K562 (cell line): Measurements from ENCODE around the gene AP3B2. TPM values are rescaled to one million over a fixed set of nuclear protein-coding genes. Genes with fewer than 3 reads are reported as not detected.

Source experiments
- ARID1B ChIP-seq: fragments of 450-650 bp; IDR thresholded peaks from 2 replicates; pipeline ENCODE4 v1.6.1; 2016; ENCODE audit warnings: antibody characterized with exemption, mild to moderate bottlenecking, inconsistent platforms
- CBX1 ChIP-seq: sonication (generic); IDR thresholded peaks from 2 replicates; pipeline ENCODE4 v1.6.1; 2016; ENCODE audit warnings: antibody characterized with exemption, low read depth, mild to moderate bottlenecking
- CREB3L1 ChIP-seq: fragments of 450-650 bp; IDR thresholded peaks from 2 replicates; pipeline ENCODE4 v1.6.1; 2014; ENCODE audit warnings: low read depth, mild to moderate bottlenecking, moderate library complexity, borderline replicate concordance
- FOXK2 ChIP-seq, 2 experiments: fragments of 450-650 bp; IDR thresholded peaks in 1 of 2; conservative IDR thresholded peaks in 1 of 2; 2 replicates each; pipeline ENCODE4 v1.6.1; 2016; ENCODE audit warnings: low read depth in 2 of 2, mild to moderate bottlenecking in 1 of 2
- GATAD2A ChIP-seq: fragments of 450-650 bp; IDR thresholded peaks from 2 replicates; pipeline ENCODE4 v1.6.1; 2017
- HCFC1 ChIP-seq: IDR thresholded peaks from 2 replicates; pipeline ENCODE4 v1.6.1; 2012; ENCODE audit warnings: low read depth, low read length, improper control_type of control experiment
- IFI16 ChIP-seq: fragments of 250-450 bp; sonication (Bioruptor Pico); IDR thresholded peaks from 2 replicates; pipeline ENCODE4 v2.1.2; 2022; ENCODE audit warnings: mild to moderate bottlenecking, inconsistent platforms
- MAX ChIP-seq: sonication (generic); formaldehyde crosslinking; IDR thresholded peaks from 2 replicates; pipeline ENCODE4 v1.9.0; 2022; ENCODE audit warnings: mild to moderate bottlenecking, missing genetic modification reagents
- NR0B1 ChIP-seq: fragments of 450-650 bp; IDR thresholded peaks from one replicate; pipeline ENCODE4 v1.6.1; 2018; ENCODE audit warnings: mild to moderate bottlenecking, moderate library complexity; ENCODE audit not compliant: partially characterized antibody
- PHF8 ChIP-seq: fragments of 200-600 bp; sonication (generic); IDR thresholded peaks from 2 replicates; pipeline ENCODE4 v1.6.1; 2012; ENCODE audit warnings: mixed run types, mild to moderate bottlenecking, inconsistent platforms, low read length, moderate library complexity, borderline replicate concordance
- PKNOX1 ChIP-seq: fragments of 450-650 bp; IDR thresholded peaks from 2 replicates; pipeline ENCODE4 v1.6.1; 2016
- TCF3 ChIP-seq: sonication (generic); formaldehyde crosslinking; IDR thresholded peaks from 2 replicates; pipeline ENCODE4 v1.4.0; 2020; ENCODE audit warnings: mild to moderate bottlenecking, missing genetic modification reagents
- ZFX ChIP-seq: sonication (generic); formaldehyde crosslinking; IDR thresholded peaks from 2 replicates; pipeline ENCODE4 v1.8.0; 2022; ENCODE audit warnings: mild to moderate bottlenecking, missing genetic modification reagents, moderate library complexity
- polyA plus RNA-seq, 8 experiments: library from polyadenylated mRNA; depleted of rRNA in 4 of 8; stranded (reverse) in 5 of 8; unstranded in 3 of 8; fragments of >200 nt; fragmentation: Nextera tagmentation in 2 of 8; fragmentation: Illumina TruSeq in 1 of 8; extraction: Ambion mirVana in 2 of 8; extraction: Trizol in 1 of 8; gene quantifications; 2 replicates each; pipeline versions ENCODE4 v1.2.1 to v1.2.3, GENCODE V29; 2011 to 2014; ENCODE audit warnings: inconsistent platforms in 1 of 8, missing spikeins in 1 of 8
- total RNA-seq, 7 experiments: library from RNA; depleted of rRNA in 6 of 7; stranded (reverse); fragments of >200 nt in 6 of 7; fragmentation: Illumina TruSeq in 2 of 7; extraction: Trizol in 2 of 7; gene quantifications; 2 replicates each; pipeline versions ENCODE4 v1.2.1 to v1.2.3, GENCODE V29; 2011 to 2021; ENCODE audit warnings: low replicate concordance in 1 of 7
- TF ChIP-seq, protein P1 (sequence below): fragments of 250-450 bp; sonication (Bioruptor Pico); IDR thresholded peaks from 2 replicates; pipeline ENCODE4 v1.8.0; 2022; ENCODE audit warnings: inconsistent platforms
- TF ChIP-seq, protein P2 (sequence below): IDR thresholded peaks from 2 replicates; pipeline ENCODE4 v1.6.1; 2011; ENCODE audit warnings: borderline replicate concordance, low read depth, mild to moderate bottlenecking, moderate library complexity, low read length; ENCODE audit not compliant: insufficient read depth, poor library complexity, severe bottlenecking
- TF ChIP-seq, protein P3 (sequence below): IDR thresholded peaks from 2 replicates; pipeline ENCODE4 v1.6.1; 2014; ENCODE audit warnings: antibody characterized with exemption

Gene AP3B2
- total and polyA plus RNA-seq, 9 of the 15 experiments (the other 6 are each of a cell fraction or from before 2014, with no cell fraction given) = 0.03 to 0.15 (median 0.10) TPM; not detected in 2

DNA sequence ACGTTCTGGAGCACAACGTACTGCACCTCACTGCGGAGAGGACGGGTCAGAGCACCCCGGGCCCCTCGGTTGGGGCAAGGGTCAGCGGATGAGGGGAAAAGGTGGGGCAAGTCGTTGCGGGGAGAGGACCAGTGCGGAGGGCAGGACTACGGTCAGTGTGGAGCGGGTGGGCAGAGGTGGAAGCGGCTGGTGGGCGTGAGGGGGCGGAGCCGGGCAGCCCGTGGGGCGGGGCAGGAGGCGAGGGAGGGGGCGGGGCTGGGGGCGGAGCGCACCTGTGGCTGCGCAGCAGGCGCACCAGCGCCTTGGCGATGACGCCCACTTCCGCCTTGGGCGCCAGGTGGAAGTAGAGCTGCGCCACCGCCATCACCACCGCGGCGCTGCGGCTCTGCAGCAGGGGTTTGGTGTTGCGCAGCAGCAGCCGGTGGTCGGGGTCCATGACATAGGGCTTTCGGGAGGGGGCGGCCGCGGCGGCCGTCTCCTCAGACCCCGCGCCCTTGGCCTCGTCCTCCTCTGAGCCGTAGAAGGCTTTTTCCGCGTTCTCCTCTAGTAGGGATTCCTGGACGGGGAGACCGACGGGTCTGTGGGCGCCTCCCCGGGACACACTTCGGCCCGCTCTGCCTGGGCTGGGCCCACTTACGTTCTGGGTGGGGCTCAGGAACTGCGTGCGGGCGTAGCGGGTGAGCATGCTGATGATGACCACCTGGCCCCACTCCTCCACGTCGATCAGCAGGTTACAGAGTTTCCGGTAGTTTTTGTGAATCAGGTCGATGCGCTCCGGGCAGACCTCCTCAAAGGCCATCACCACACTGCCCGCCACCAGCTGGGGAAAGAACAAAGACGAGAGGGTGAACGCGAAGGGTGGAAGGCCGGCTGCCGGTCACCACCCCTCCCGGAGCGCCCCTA, 29.2 kb downstream of the AP3B2 start (continued):
- TF ChIP-seq, protein P1, sequence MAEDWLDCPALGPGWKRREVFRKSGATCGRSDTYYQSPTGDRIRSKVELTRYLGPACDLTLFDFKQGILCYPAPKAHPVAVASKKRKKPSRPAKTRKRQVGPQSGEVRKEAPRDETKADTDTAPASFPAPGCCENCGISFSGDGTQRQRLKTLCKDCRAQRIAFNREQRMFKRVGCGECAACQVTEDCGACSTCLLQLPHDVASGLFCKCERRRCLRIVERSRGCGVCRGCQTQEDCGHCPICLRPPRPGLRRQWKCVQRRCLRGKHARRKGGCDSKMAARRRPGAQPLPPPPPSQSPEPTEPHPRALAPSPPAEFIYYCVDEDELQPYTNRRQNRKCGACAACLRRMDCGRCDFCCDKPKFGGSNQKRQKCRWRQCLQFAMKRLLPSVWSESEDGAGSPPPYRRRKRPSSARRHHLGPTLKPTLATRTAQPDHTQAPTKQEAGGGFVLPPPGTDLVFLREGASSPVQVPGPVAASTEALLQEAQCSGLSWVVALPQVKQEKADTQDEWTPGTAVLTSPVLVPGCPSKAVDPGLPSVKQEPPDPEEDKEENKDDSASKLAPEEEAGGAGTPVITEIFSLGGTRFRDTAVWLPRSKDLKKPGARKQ = no peak
- peak; percentile 94 for TF ChIP-seq PHF8
- TF ChIP-seq TCF3 (CRISPR knock-in tag) = 0 out of 2 replicates have a peak, but pooled peaks have one; percentile 9
- peak; percentile 11; the same call in 1 of the 2 replicates for TF ChIP-seq CBX1
- no peak for TF ChIP-seq NR0B1
- peak; percentile 91 for TF ChIP-seq PKNOX1
- peak; percentile 61 for TF ChIP-seq MAX (CRISPR knock-in tag)
- TF ChIP-seq ARID1B = no peak
- no peak for TF ChIP-seq IFI16 (CRISPR knock-in tag)
- 0 out of 4 replicates have a peak, but pooled peaks of 1 of the 2 experiments have one; percentile 25 for TF ChIP-seq FOXK2 (conservative IDR thresholded peaks at IDR 0.05 in 1 of 2, IDR thresholded peaks at IDR 0.05 in 1 of 2; ENCODE audit: low read depth in 2 of 2)
- TF ChIP-seq, protein P2, sequence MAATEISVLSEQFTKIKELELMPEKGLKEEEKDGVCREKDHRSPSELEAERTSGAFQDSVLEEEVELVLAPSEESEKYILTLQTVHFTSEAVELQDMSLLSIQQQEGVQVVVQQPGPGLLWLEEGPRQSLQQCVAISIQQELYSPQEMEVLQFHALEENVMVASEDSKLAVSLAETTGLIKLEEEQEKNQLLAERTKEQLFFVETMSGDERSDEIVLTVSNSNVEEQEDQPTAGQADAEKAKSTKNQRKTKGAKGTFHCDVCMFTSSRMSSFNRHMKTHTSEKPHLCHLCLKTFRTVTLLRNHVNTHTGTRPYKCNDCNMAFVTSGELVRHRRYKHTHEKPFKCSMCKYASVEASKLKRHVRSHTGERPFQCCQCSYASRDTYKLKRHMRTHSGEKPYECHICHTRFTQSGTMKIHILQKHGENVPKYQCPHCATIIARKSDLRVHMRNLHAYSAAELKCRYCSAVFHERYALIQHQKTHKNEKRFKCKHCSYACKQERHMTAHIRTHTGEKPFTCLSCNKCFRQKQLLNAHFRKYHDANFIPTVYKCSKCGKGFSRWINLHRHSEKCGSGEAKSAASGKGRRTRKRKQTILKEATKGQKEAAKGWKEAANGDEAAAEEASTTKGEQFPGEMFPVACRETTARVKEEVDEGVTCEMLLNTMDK = peak; percentile 46
- TF ChIP-seq, protein P3, sequence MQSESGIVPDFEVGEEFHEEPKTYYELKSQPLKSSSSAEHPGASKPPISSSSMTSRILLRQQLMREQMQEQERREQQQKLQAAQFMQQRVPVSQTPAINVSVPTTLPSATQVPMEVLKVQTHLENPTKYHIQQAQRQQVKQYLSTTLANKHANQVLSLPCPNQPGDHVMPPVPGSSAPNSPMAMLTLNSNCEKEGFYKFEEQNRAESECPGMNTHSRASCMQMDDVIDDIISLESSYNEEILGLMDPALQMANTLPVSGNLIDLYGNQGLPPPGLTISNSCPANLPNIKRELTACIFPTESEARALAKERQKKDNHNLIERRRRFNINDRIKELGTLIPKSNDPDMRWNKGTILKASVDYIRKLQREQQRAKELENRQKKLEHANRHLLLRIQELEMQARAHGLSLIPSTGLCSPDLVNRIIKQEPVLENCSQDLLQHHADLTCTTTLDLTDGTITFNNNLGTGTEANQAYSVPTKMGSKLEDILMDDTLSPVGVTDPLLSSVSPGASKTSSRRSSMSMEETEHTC = no peak
- peak; percentile 20; the same call in 1 of the 2 replicates for TF ChIP-seq HCFC1
- TF ChIP-seq CREB3L1 = peak; percentile 65; the same call in 1 of the 2 replicates
- peak; percentile 42; the same call in 1 of the 2 replicates for TF ChIP-seq GATAD2A
- TF ChIP-seq ZFX (CRISPR knock-in tag) = peak; percentile 76
- TF ChIP-seq, all 486 proteins: peak for 109
